Uterus (tissue), 4 donors: Measurements from ENCODE around the gene TFF1. TPM values are rescaled to one million over a fixed set of nuclear protein-coding genes. Genes with fewer than 3 reads are reported as not detected.

Experiments used
- DNase-seq, 2 donors: peaks; one replicate each; pipeline ENCODE4 v3.0.0-alpha.2; 2019 to 2020
- H3K27ac ChIP-seq, 2 donors: fragments of 200-600 bp; sonication (generic); 1 replicate in 1 of 2; 2 replicates in 1 of 2; pipeline ENCODE4 v1.5.1; 2016 to 2018
- H3K27me3 ChIP-seq, 2 donors: fragments of 200-600 bp; sonication (generic); one replicate each; pipeline ENCODE4 v1.5.1; 2018 to 2019; ENCODE audit warnings: control low read depth in 1 of 2
- H3K36me3 ChIP-seq, 2 donors: fragments of 200-600 bp; sonication (generic); one replicate each; pipeline ENCODE4 v1.5.1; 2019; ENCODE audit warnings: control low read depth in 1 of 2
- H3K4me1 ChIP-seq, 2 donors: fragments of 200-600 bp; sonication (generic); one replicate each; pipeline ENCODE4 v1.5.1; 2018 to 2019; ENCODE audit warnings: control low read depth in 1 of 2
- H3K4me3 ChIP-seq, 2 donors: fragments of 200-600 bp; sonication (generic); 1 replicate in 1 of 2; 2 replicates in 1 of 2; pipeline ENCODE4 v1.5.1; 2018 to 2019; ENCODE audit warnings: mild to moderate bottlenecking in 1 of 2
- H3K9me3 ChIP-seq, 2 donors: fragments of 200-600 bp; sonication (generic); one replicate each; pipeline ENCODE4 v1.5.1; 2019; ENCODE audit warnings: control low read depth in 1 of 2
- POLR2A ChIP-seq, 2 donors: fragments of 450-650 bp; IDR thresholded peaks; one replicate each; pipeline ENCODE4 v1.6.1; 2016; ENCODE audit warnings: antibody characterized with exemption in 2 of 2, mild to moderate bottlenecking in 1 of 2, moderate library complexity in 1 of 2
- intact Hi-C: fragments of 100-400 bp; cut with DNase I; formaldehyde crosslinking; loops from one replicate; pipeline ENCODE4 v1.15.1; 2023; ENCODE audit warnings: low total_unique reads
- total RNA-seq, 4 donors: library from RNA; depleted of rRNA in 3 of 4; stranded (reverse); fragments of >200 nt in 3 of 4; gene quantifications; one replicate each; pipeline versions ENCODE4 v1.1.0 to v1.2.4, GENCODE V29; 2014 to 2023
- TF ChIP-seq, protein P1 (sequence below), 4 experiments: fragments of 200-600 bp in 2 of 4; fragments of 450-650 bp in 2 of 4; sonication (generic) in 2 of 4; IDR thresholded peaks; one replicate each; pipeline ENCODE4 v1.5.1; 2016 to 2019; ENCODE audit warnings: antibody characterized with exemption in 4 of 4, mild to moderate bottlenecking in 2 of 4, moderate library complexity in 1 of 4
- donor health status: DM: yes; HTN: yes; CAD: no.

Gene TFF1
- total RNA-seq, 4 donors from 2014 or later = not detected

DNA sequence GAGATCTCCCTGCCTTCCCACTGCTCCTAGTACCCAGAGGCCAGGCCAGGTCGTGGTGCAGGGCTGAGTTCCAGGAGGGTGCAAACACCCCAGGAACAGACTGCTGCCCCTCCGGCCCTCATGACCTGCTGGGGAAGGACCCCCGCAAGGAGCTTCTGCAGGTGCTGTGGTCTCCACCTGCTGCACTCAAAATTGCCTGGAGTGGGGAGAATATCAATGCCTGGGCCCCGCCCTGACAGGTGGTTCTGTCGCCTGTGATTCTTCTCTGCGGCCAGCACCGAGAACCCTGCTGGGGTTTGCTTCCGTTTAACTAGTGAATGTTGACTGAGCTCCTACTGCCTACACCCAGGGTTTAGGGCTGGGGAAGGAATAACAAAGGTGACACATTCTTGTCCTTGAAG is 49.0 kb downstream of the TFF1 start:
- intact Hi-C loops = no loop called here
- no peak overlapping the region for H3K27ac ChIP-seq

DNA sequence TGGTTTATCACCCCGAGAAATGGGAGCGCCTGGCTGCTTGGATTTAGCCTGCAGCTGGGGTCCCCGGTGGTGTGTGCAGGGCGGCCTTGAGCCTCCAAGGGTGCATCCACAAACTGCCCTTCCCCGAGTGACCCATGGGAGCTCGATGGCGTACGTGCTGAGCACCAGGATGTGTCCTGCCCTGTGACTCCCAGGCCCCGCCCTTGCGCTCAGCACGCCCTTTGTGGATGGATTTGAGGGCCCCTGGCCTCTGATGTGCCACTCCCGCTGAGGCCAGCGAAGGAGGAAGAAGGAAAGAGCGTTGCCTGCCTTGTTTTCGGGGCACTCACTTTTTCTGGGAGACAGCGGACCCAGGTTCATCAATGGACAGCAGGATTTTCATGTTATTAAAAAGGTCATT is 49.4 kb downstream of the TFF1 start:
- Histone ChIP-seq H3K4me1 (no peaks in the 10 kb centered on the region), H3K27ac (no peak overlapping the region), H3K27me3 (no peaks in the 10 kb centered on the region), H3K36me3 (no peaks in the 10 kb centered on the region), H3K9me3 (no peaks in the 10 kb centered on the region), H3K4me3 (no peak overlapping the region)
- peak in 1 of 2 donors; percentile 6 for DNase-seq
- intact Hi-C loops = no loop called here
- TF ChIP-seq, protein P1, sequence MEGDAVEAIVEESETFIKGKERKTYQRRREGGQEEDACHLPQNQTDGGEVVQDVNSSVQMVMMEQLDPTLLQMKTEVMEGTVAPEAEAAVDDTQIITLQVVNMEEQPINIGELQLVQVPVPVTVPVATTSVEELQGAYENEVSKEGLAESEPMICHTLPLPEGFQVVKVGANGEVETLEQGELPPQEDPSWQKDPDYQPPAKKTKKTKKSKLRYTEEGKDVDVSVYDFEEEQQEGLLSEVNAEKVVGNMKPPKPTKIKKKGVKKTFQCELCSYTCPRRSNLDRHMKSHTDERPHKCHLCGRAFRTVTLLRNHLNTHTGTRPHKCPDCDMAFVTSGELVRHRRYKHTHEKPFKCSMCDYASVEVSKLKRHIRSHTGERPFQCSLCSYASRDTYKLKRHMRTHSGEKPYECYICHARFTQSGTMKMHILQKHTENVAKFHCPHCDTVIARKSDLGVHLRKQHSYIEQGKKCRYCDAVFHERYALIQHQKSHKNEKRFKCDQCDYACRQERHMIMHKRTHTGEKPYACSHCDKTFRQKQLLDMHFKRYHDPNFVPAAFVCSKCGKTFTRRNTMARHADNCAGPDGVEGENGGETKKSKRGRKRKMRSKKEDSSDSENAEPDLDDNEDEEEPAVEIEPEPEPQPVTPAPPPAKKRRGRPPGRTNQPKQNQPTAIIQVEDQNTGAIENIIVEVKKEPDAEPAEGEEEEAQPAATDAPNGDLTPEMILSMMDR (IDR thresholded peaks at IDR 0.05) = no peak
- no peak for TF ChIP-seq POLR2A (IDR thresholded peaks at IDR 0.05)

More for the DNA sequence above, 49.0 kb downstream of the TFF1 start:
- Histone ChIP-seq H3K4me3 (no peak overlapping the region), H3K27me3 (no peaks in the 10 kb centered on the region), H3K9me3 (no peaks in the 10 kb centered on the region), H3K4me1 (no peaks in the 10 kb centered on the region), H3K36me3 (no peaks in the 10 kb centered on the region)
- DNase-seq = peak in 1 of 2 donors; percentile 3
- no peak for TF ChIP-seq POLR2A (IDR thresholded peaks at IDR 0.05)
- TF ChIP-seq, protein P1 (IDR thresholded peaks at IDR 0.05) = no peak

DNA sequence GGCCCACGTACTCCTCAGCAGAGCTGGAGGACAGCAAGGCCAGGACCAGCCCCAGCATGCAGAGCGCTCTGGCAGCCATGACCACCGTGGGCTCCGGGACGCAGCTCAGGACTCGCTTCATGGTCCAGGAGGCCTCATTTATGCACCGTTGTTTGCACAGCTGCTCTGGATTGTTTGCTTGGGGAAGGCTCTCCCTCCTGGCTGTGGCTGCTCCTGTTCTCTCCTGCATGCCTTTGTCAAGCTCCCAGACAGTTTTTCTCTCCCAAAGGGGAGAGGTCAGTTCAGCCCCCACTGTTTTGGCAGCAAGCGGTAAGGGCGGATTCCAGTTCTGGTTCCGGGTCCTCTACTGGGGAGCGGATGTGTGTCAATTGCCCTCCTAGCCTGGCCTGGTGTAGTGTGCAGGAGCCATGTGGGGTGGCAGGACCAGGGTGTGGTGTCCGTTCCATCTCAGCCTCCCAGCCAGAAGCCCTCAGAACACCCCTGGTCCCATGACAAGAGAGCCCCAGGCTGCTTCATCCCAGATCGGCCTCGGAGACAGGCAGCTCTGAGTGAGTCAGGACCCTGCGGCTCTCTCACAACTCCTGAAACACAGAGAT is 50.9 kb downstream of the TFF1 start, which contains the start of gene TFF3:
TFF3 (minus strand) TSS at position 114 of the 596 bp plus-strand sequence; CDS start at position 79, 35 bp downstream.
- intact Hi-C loops = no loop called here
- no peaks in the 10 kb centered on the region for H3K4me1 ChIP-seq
- H3K36me3 ChIP-seq = no peaks in the 10 kb centered on the region
- no peak within 1 kb of the TSS for H3K27ac ChIP-seq
- H3K9me3 ChIP-seq = no peaks in the 10 kb centered on the region
- no peaks in the 10 kb centered on the region for H3K27me3 ChIP-seq
- peak in 1 of 2 donors; percentile 23 for DNase-seq
- TF ChIP-seq, protein P1 (IDR thresholded peaks at IDR 0.05) = no peak
- H3K4me3 ChIP-seq = no peak within 1 kb of the TSS

DNA sequence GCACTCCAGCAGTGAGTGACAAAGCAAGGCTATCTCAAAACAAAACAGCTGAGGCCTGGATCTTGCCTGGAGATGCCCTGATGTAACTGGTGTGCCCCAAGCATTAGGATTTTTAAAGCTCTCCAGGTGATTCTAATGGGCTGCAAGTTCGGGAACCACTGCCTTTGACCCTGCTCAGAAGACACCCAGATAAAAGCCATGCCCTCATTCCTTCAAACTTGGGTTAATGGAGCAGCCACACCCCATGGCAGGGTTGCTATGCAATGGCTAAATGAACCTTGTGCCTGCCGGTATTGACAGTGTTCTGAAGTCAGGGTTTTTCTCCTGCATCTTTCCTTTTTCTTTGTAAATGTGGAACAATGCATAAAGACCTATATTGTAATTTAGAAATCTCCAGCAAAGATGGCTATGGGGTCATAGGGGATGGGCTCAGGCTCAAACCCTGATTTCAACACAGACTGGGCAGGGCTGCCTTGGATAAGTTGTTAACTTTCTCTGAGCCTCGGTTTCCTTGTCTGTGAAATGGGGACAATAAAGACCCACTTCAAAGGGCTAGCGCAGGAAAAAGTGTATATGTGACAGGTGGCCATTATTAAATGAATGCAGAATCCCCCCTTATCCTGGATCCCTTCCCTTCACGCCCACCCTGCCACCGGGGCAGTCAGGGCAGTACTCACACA is 51.6 kb downstream of the TFF1 start:
- intact Hi-C loops = no loop called here
- Histone ChIP-seq H3K4me3 (no peak overlapping the region), H3K27me3 (no peaks in the 10 kb centered on the region), H3K4me1 (peaks cover 0 to 2% of the 10 kb centered on the region in 2 donors), H3K9me3 (no peaks in the 10 kb centered on the region), H3K36me3 (no peaks in the 10 kb centered on the region), H3K27ac (no peak overlapping the region)
- peak in 1 of 2 donors; percentile 1 for DNase-seq
- TF ChIP-seq, protein P1 (IDR thresholded peaks at IDR 0.05) = no peak
- TF ChIP-seq POLR2A (IDR thresholded peaks at IDR 0.05) = no peak

DNA sequence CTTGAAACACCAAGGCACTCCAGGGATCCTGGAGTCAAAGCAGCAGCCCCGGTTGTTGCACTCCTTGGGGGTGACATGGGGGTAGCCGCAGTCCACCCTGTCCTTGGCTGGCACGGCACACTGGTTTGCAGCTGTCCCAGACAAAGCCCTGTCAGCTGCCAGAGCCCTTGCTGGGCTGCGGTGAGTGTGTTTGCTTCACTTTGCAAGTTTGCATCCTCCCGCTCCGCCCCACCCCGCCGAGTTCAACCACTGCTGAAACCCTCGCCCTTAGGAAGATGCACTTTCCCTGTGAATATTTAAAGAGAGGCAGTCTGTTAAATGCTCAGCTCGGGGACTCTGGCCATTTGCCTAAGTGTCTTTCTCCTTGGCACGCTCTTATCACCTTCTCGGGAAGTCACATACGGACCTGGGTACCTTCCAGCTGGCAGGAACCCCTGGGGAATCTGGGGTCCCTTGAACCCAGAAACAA is 52.8 kb downstream of the TFF1 start:
- H3K36me3 ChIP-seq = no peaks in the 10 kb centered on the region
- peaks cover 0 to 4% of the 10 kb centered on the region in 2 donors for H3K4me1 ChIP-seq
- no peak overlapping the region for H3K4me3 ChIP-seq
- H3K27ac ChIP-seq = no peak overlapping the region
- no peaks in the 10 kb centered on the region for H3K9me3 ChIP-seq
- no peaks in the 10 kb centered on the region for H3K27me3 ChIP-seq
- TF ChIP-seq, protein P1 (IDR thresholded peaks at IDR 0.05) = no peak
- no peak for TF ChIP-seq POLR2A (IDR thresholded peaks at IDR 0.05)
- no peak for DNase-seq
- intact Hi-C loops = no loop called here
